Body of pancreas (tissue), 4 donors: ENCODE results near the gene KRTAP4-3. TPM values are rescaled to one million over a fixed set of nuclear protein-coding genes. Genes with fewer than 3 reads are reported as not detected.
"Not testable (repeated sequence)": the region's sequence is repeated elsewhere in the genome, so short reads cannot be mapped to it uniquely, and the experiment has no call there.

Experiments
- ATAC-seq: fragments of 150-250 bp; one replicate; pipeline ENCODE4 v1.9.1; 2016
- DNase-seq, 4 donors: peaks; one replicate each; pipeline ENCODE4 v3.0.0-alpha.2; 2019
- H3K27ac ChIP-seq, 4 donors: fragments of 200-600 bp; sonication (generic); 1 replicate in 3 of 4; 2 replicates in 1 of 4; pipeline versions ENCODE4 v1.5.1 to v1.6.1; 2016 to 2019; ENCODE audit warnings: mild to moderate bottlenecking in 1 of 4, mixed read lengths in 1 of 4, moderate library complexity in 1 of 4
- H3K27me3 ChIP-seq, 2 donors: fragments of 200-600 bp; sonication (generic); one replicate each; pipeline ENCODE4 v1.6.0; 2016; ENCODE audit warnings: mild to moderate bottlenecking in 1 of 2
- H3K36me3 ChIP-seq, 2 donors: fragments of 200-600 bp; sonication (generic); replicated peaks in 1 of 2; 2 replicates each; pipeline ENCODE4 v1.5.1; 2016; ENCODE audit warnings: low read depth in 2 of 2; ENCODE audit not compliant: insufficient read depth in 1 of 2
- H3K4me1 ChIP-seq: fragments of 200-600 bp; sonication (generic); one replicate; pipeline ENCODE4 v1.6.0; 2016
- H3K4me3 ChIP-seq, 2 donors: fragments of 200-600 bp; sonication (generic); 1 replicate in 1 of 2; 2 replicates in 1 of 2; pipeline ENCODE4 v1.5.1; 2016 to 2019
- H3K9me3 ChIP-seq, 3 donors: fragments of 200-600 bp; sonication (generic); 1 replicate in 2 of 3; 2 replicates in 1 of 3; pipeline ENCODE4 v1.5.1; 2016
- CTCF ChIP-seq, 7 experiments: fragments of 450-650 bp in 4 of 7; fragments of 200-600 bp in 3 of 7; sonication (generic) in 3 of 7; IDR thresholded peaks; one replicate each; pipeline ENCODE4 v1.5.1; 2016 to 2019; ENCODE audit warnings: antibody characterized with exemption in 7 of 7
- POLR2A ChIP-seq, 3 donors: fragments of 450-650 bp; IDR thresholded peaks; one replicate each; pipeline ENCODE4 v1.6.1; 2016; ENCODE audit warnings: antibody characterized with exemption in 3 of 3, mild to moderate bottlenecking in 2 of 3
- WGBS, 2 donors: methylation state at CpG; one replicate each; pipeline ENCODE4 v1.1.5; 2017; 5-methylcytosine and 5-hydroxymethylcytosine counted together
- intact Hi-C: fragments of 100-400 bp; cut with DNase I; formaldehyde crosslinking; loops from one replicate; pipeline ENCODE4 v1.15.1; 2023
- total RNA-seq, 2 donors: library from RNA; depleted of rRNA; stranded (reverse); fragments of >200 nt; gene quantifications; one replicate each; pipeline ENCODE4 v1.1.0, GENCODE V29; 2016

KRTAP4-3 gene
- total RNA-seq, 2 donors from 2014 or later, result not detected

GRCh38 chr17:41127371-41127770 is 40.6 kb downstream of the KRTAP4-3 start:
- no peaks in the 10 kb centered on the region for H3K9me3 ChIP-seq
- H3K27ac ChIP-seq, result no peak overlapping the region
- H3K4me3 ChIP-seq, result no peak overlapping the region
- ATAC-seq (no peak), DNase-seq (no peak)
- intact Hi-C loops, result no loop called here
- TF ChIP-seq CTCF (IDR thresholded peaks at IDR 0.05) (no peak), POLR2A (IDR thresholded peaks at IDR 0.05) (no peak)
- no peaks in the 10 kb centered on the region for H3K27me3 ChIP-seq
- H3K36me3 ChIP-seq, result no peaks in the 10 kb centered on the region
- H3K4me1 ChIP-seq, result no peaks in the 10 kb centered on the region
- WGBS, 2 donors, result 13 to 15% methylated on average over 1 of the region's 1 CpG

GRCh38 chr17:41126412-41126811 is 41.6 kb downstream of the KRTAP4-3 start:
- DNase-seq, result no peak
- TF ChIP-seq POLR2A (IDR thresholded peaks at IDR 0.05), result no peak
- no peak for TF ChIP-seq CTCF (IDR thresholded peaks at IDR 0.05)
- Histone ChIP-seq H3K27me3 (no peaks in the 10 kb centered on the region), H3K9me3 (no peaks in the 10 kb centered on the region), H3K27ac (no peak overlapping the region), H3K4me1 (no peaks in the 10 kb centered on the region), H3K36me3 (no peaks in the 10 kb centered on the region), H3K4me3 (no peak overlapping the region)
- no peak for ATAC-seq
- intact Hi-C loops, result no loop called here
- WGBS, 2 donors, result 64 to 70% methylated on average over 3 of the region's 3 CpGs

GRCh38 chr17:41125064-41125463 is 43.0 kb downstream of the KRTAP4-3 start:
- no peak for DNase-seq
- no peak overlapping the region for H3K27ac ChIP-seq
- TF ChIP-seq CTCF (IDR thresholded peaks at IDR 0.05) (no peak), POLR2A (IDR thresholded peaks at IDR 0.05) (no peak)
- H3K36me3 ChIP-seq, result no peaks in the 10 kb centered on the region
- H3K4me1 ChIP-seq, result no peaks in the 10 kb centered on the region
- no peak for ATAC-seq
- intact Hi-C loops, result no loop called here
- H3K4me3 ChIP-seq, result no peak overlapping the region
- H3K9me3 ChIP-seq, result no peaks in the 10 kb centered on the region
- WGBS, 2 donors, result 80 to 85% methylated on average over 2 of the region's 2 CpGs
- H3K27me3 ChIP-seq, result no peaks in the 10 kb centered on the region

- DNase-seq, ATAC-seq, intact Hi-C loops, H3K4me1 ChIP-seq, H3K4me3 ChIP-seq, H3K36me3 ChIP-seq, H3K27me3 ChIP-seq, H3K27ac ChIP-seq, H3K9me3 ChIP-seq: not testable (repeated sequence)
- 68 to 71% methylated on average over 3 of the region's 3 CpGs for WGBS, 2 donors
Measured at GRCh38 chr17:41123991-41124371, 44.0 kb downstream of the KRTAP4-3 start, which contains the start of gene KRTAP4-12. KRTAP4-12 (minus strand) TSS chr17:41124182; CDS start chr17:41124122, 60 bp downstream.

GRCh38 chr17:41123292-41123990 is 44.6 kb downstream of the KRTAP4-3 start:
- H3K4me3 ChIP-seq, H3K36me3 ChIP-seq, ATAC-seq, intact Hi-C loops, H3K4me1 ChIP-seq, H3K27me3 ChIP-seq, H3K9me3 ChIP-seq, DNase-seq, H3K27ac ChIP-seq: not testable (repeated sequence)
- 60 to 74% methylated on average over 8 to 12 of the region's 12 CpGs for WGBS, 2 donors

- Histone ChIP-seq H3K36me3 (no peaks in the 10 kb centered on the region), H3K27ac (no peak overlapping the region), H3K4me1 (no peaks in the 10 kb centered on the region), H3K4me3 (no peak overlapping the region), H3K27me3 (no peaks in the 10 kb centered on the region), H3K9me3 (no peaks in the 10 kb centered on the region)
- DNase-seq (no peak), ATAC-seq (no peak)
- intact Hi-C loops, result no loop called here
- TF ChIP-seq POLR2A (IDR thresholded peaks at IDR 0.05) (no peak), CTCF (IDR thresholded peaks at IDR 0.05) (no peak)
- WGBS, 2 donors, result 59 to 76% methylated on average over 2 of the region's 2 CpGs
Measured at GRCh38 chr17:41121742-41122141, 46.3 kb downstream of the KRTAP4-3 start.

GRCh38 chr17:41119696-41120690 is 48.0 kb downstream of the KRTAP4-3 start:
- ATAC-seq, H3K4me1 ChIP-seq, H3K4me3 ChIP-seq, H3K9me3 ChIP-seq, H3K27me3 ChIP-seq, H3K36me3 ChIP-seq, DNase-seq, intact Hi-C loops, H3K27ac ChIP-seq: not testable (repeated sequence)
- WGBS, 2 donors, result 46 to 64% methylated on average over 11 of the region's 11 CpGs
